ENCODE measurements around the gene LIPC.

DNA sequence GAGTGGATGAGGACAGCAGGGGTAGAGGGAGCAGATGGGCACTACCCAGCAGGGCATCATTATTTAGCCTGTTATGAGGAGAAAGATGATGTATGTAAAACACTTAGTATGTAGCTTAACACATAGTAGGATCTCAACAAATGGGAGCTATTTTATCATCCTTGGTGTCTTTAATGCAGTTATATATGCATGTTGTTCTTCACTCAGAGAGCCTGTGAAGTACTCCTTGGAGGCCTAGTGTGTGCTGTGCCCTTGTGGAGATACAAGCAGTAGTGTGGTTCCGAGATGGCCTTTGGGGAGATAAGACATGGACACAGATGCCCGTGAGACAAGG is 124.2 kb downstream of the LIPC start:
- no peak for TF ChIP-seq CTCF (conservative IDR thresholded peaks at IDR 0.05; ENCODE audit: low read depth, low read length)
- no peak for TF ChIP-seq POLR2A (IDR thresholded peaks at IDR 0.05; ENCODE audit: low read depth, low read length)
- no peak for TF ChIP-seq CHD1 (IDR thresholded peaks at IDR 0.05; ENCODE audit: low read depth, low read length)
- no peak for TF ChIP-seq RFX5 (IDR thresholded peaks at IDR 0.05; ENCODE audit: low read depth, low read length)
- no peak for TF ChIP-seq USF2 (IDR thresholded peaks at IDR 0.05; ENCODE audit: low read depth, low read length)
- TF ChIP-seq BHLHE40 (IDR thresholded peaks at IDR 0.05; ENCODE audit: low read depth, low read length) = no peak
- no peak for TF ChIP-seq RCOR1 (IDR thresholded peaks at IDR 0.05; ENCODE audit: insufficient replicate concordance, low read length)
- TF ChIP-seq MAZ (IDR thresholded peaks at IDR 0.05; ENCODE audit: borderline replicate concordance, low read depth, low read length) = no peak

Data from IMR-90 (cell line).